Measurements from ENCODE around the gene CISD1.
"Not testable (repeated sequence)": the region's sequence is repeated elsewhere in the genome, so short reads cannot be mapped to it uniquely, and the experiment has no call there.

The CISD1 gene

DNA sequence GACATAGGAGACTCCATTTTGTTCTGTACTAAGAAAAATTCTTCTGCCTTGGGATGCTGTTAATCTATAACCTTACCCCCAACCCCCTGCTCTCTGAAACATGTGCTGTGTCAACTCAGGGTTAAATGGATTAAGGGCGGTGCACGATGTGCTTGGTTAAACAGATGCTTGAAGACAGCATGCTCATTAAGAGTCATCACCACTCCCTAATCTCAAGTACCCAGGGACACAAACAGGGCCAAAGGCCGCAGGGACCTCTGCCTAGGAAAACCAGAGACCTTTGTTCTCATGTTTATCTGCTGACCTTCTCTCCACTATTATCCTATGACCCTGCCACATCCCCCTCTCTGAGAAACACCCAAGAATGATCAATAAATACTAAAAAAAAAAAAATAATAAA lies 24.3 kb upstream of the CISD1 start:
- H2AK5ac ChIP-seq (ENCODE audit: low read length, severe bottlenecking); H3K4ac ChIP-seq (ENCODE audit: low read depth in 1 of 2, low read length in 2 of 2); H2BK15ac ChIP-seq (ENCODE audit: low read depth, poor library complexity, severe bottlenecking); H4K8ac ChIP-seq (ENCODE audit: low read length); H3K9me3 ChIP-seq (ENCODE audit: control insufficient read depth, low read length); H3K23ac ChIP-seq (ENCODE audit: low read length in 2 of 2); DNase-seq; H3K4me1 ChIP-seq (ENCODE audit: control insufficient read depth, insufficient read depth, low read depth, low read length); H2AFZ ChIP-seq (ENCODE audit: low read depth, low read length); H3K27me3 ChIP-seq (ENCODE audit: control insufficient read depth in 1 of 2, insufficient read depth in 1 of 2, low read length in 2 of 2); H2BK12ac ChIP-seq (ENCODE audit: low read length in 2 of 2); H4K91ac ChIP-seq (ENCODE audit: low read length); H2BK120ac ChIP-seq (ENCODE audit: low read depth, low read length); H3K4me2 ChIP-seq (ENCODE audit: low read length, poor library complexity, severe bottlenecking); H3K18ac ChIP-seq (ENCODE audit: low read depth in 1 of 2, low read length in 2 of 2); H3K14ac ChIP-seq (ENCODE audit: low read length in 2 of 2); H3K27ac ChIP-seq (ENCODE audit: low read length, poor library complexity, severe bottlenecking); H3K9ac ChIP-seq (ENCODE audit: low read length); H2BK5ac ChIP-seq (ENCODE audit: low read depth, low read length, poor library complexity, severe bottlenecking); H3K36me3 ChIP-seq (ENCODE audit: control insufficient read depth in 1 of 2, insufficient read depth in 2 of 2, low read depth in 1 of 2, low read length in 2 of 2); H3K4me3 ChIP-seq (ENCODE audit: insufficient read depth in 1 of 2, low read depth in 1 of 2, low read length in 2 of 2): not testable (repeated sequence)
- no CpG with 5 or more reads among the region's 3 CpGs for WGBS
- H3K79me1 ChIP-seq (replicated peaks; ENCODE audit: low read length, poor library complexity, severe bottlenecking), result peaks cover 11% of the 10 kb centered on the region

DNA sequence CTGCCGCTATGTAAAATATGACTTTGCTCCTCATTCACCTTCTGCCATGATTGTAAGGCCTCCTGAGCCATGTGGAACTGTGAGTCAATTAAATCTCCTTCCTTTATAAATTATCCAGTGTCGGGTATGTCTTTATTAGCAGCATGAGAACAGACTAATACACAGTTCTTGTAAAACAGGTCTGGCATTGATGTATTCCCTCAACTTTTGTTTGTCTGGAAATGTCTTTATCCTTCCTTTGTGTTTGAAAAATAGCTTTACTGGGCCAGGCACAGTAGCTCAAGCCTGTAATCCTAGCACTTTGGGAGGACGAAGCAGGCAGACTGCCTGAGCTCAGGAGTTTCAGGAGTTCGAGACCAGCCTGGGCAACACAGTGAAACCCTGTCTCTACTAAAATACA lies 15.8 kb upstream of the CISD1 start:
- DNase-seq, result no peak
- no peak overlapping the region for H2AK5ac ChIP-seq (ENCODE audit: low read length, severe bottlenecking)
- H4K91ac ChIP-seq (ENCODE audit: low read length), result no peak overlapping the region
- H3K9me3 ChIP-seq (ENCODE audit: control insufficient read depth, low read length), result peaks cover 4% of the 10 kb centered on the region
- H3K4me3 ChIP-seq (ENCODE audit: insufficient read depth in 1 of 2, low read depth in 1 of 2, low read length in 2 of 2), result no peak overlapping the region
- no peaks in the 10 kb centered on the region for H3K27me3 ChIP-seq (ENCODE audit: control insufficient read depth in 1 of 2, insufficient read depth in 1 of 2, low read length in 2 of 2)
- no peak overlapping the region for H3K23ac ChIP-seq (ENCODE audit: low read length in 2 of 2)
- H3K4ac ChIP-seq (ENCODE audit: low read depth in 1 of 2, low read length in 2 of 2), result no peak overlapping the region
- no peak overlapping the region for H3K27ac ChIP-seq (ENCODE audit: low read length, poor library complexity, severe bottlenecking)
- H3K18ac ChIP-seq (ENCODE audit: low read depth in 1 of 2, low read length in 2 of 2), result no peak overlapping the region
- no peak overlapping the region for H3K9ac ChIP-seq (ENCODE audit: low read length)
- no peak overlapping the region for H2BK5ac ChIP-seq (ENCODE audit: low read depth, low read length, poor library complexity, severe bottlenecking)
- H3K4me1 ChIP-seq (ENCODE audit: control insufficient read depth, insufficient read depth, low read depth, low read length), result no peaks in the 10 kb centered on the region
- no peak overlapping the region for H2BK120ac ChIP-seq (ENCODE audit: low read depth, low read length)
- no peak overlapping the region for H4K8ac ChIP-seq (ENCODE audit: low read length)
- no peak overlapping the region for H2AFZ ChIP-seq (ENCODE audit: low read depth, low read length)
- WGBS, result 99% methylated on average over 3 of the region's 4 CpGs
- H2BK12ac ChIP-seq (ENCODE audit: low read length in 2 of 2), result no peak overlapping the region
- H3K36me3 ChIP-seq (ENCODE audit: control insufficient read depth in 1 of 2, insufficient read depth in 2 of 2, low read depth in 1 of 2, low read length in 2 of 2), result no peaks in the 10 kb centered on the region
- H2BK15ac ChIP-seq (ENCODE audit: low read depth, poor library complexity, severe bottlenecking), result no peak overlapping the region
- H3K79me1 ChIP-seq (replicated peaks; ENCODE audit: low read length, poor library complexity, severe bottlenecking), result peaks cover 30% of the 10 kb centered on the region
- H3K14ac ChIP-seq (ENCODE audit: low read length in 2 of 2), result no peak overlapping the region
- H3K4me2 ChIP-seq (ENCODE audit: low read length, poor library complexity, severe bottlenecking), result no peak overlapping the region

DNA sequence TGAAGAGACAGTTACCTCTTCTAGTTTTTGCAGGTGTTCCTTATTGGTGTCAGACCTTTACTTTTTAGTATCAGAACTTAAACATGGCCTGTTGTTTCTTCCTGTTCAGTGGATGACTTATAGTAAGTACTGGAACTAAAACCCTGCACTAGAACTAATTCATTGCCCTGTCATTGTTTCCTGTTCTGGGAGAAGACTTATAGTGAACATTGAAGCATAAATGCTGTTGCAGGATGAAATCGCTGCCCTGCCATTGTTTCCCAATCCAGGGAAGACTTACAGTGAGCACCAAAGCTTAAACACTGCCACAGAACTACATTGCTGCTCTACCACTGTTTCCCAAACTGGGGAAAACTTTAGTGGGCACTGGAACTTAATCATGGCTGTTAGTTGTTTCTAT lies 14.3 kb upstream of the CISD1 start:
- Histone ChIP-seq H2BK120ac (ENCODE audit: low read depth, low read length) (no peak overlapping the region), H2AFZ (ENCODE audit: low read depth, low read length) (no peak overlapping the region), H2BK12ac (ENCODE audit: low read length in 2 of 2) (no peak overlapping the region), H3K9me3 (ENCODE audit: control insufficient read depth, low read length) (peaks cover 4% of the 10 kb centered on the region), H3K27ac (ENCODE audit: low read length, poor library complexity, severe bottlenecking) (no peak overlapping the region), H3K79me1 (replicated peaks; ENCODE audit: low read length, poor library complexity, severe bottlenecking) (peaks cover 29% of the 10 kb centered on the region), H3K18ac (ENCODE audit: low read depth in 1 of 2, low read length in 2 of 2) (no peak overlapping the region), H3K9ac (ENCODE audit: low read length) (no peak overlapping the region), H2BK5ac (ENCODE audit: low read depth, low read length, poor library complexity, severe bottlenecking) (no peak overlapping the region), H4K8ac (ENCODE audit: low read length) (no peak overlapping the region), H2BK15ac (ENCODE audit: low read depth, poor library complexity, severe bottlenecking) (no peak overlapping the region), H2AK5ac (ENCODE audit: low read length, severe bottlenecking) (no peak overlapping the region), H3K36me3 (ENCODE audit: control insufficient read depth in 1 of 2, insufficient read depth in 2 of 2, low read depth in 1 of 2, low read length in 2 of 2) (no peaks in the 10 kb centered on the region), H3K14ac (ENCODE audit: low read length in 2 of 2) (no peak overlapping the region), H3K4me2 (ENCODE audit: low read length, poor library complexity, severe bottlenecking) (no peak overlapping the region), H3K4me1 (ENCODE audit: control insufficient read depth, insufficient read depth, low read depth, low read length) (no peaks in the 10 kb centered on the region), H3K23ac (ENCODE audit: low read length in 2 of 2) (no peak overlapping the region), H3K4ac (ENCODE audit: low read depth in 1 of 2, low read length in 2 of 2) (no peak overlapping the region), H3K27me3 (ENCODE audit: control insufficient read depth in 1 of 2, insufficient read depth in 1 of 2, low read length in 2 of 2) (no peaks in the 10 kb centered on the region), H4K91ac (ENCODE audit: low read length) (no peak overlapping the region), H3K4me3 (ENCODE audit: insufficient read depth in 1 of 2, low read depth in 1 of 2, low read length in 2 of 2) (no peak overlapping the region)
- no CpG with 5 or more reads among the region's 1 CpG for WGBS
- DNase-seq, result no peak

DNA sequence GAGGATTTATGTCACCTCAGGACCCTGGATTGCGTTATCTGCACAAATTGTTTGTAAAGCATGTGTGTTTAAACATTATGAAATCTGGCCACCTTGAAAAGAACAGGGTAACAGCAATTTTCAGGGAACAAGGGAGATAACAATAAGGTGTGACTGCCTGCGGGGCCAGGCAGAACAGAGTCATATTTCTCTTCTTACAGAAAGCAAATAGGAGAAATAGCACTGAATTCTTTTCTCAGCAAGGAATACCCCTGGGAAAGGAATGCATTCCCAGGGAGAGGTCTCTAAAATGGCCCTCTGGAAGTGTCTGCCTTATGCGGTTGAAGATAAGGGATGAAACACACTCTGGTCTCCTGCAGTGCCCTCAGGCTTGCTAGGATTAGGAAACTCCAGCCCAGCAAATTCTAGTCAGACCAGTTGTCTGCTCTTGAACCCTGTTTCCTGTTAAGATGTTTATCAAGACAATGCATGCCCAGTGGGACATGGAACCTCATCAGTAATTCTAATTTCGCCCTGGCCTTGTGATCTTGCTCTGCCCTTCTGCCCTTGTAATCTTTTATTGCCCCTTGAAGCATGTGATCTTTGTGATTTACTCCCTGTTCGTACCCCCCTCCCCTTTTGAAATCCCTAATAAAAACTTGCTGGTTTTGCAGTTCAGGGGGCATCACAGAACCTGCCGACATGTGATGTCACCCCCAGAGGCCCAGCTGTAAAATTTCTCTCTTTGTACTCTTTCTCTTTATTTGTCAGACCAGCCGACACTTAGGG lies 12.8 kb upstream of the CISD1 start:
- H3K14ac ChIP-seq (ENCODE audit: low read length in 2 of 2); H3K27ac ChIP-seq (ENCODE audit: low read length, poor library complexity, severe bottlenecking); H3K36me3 ChIP-seq (ENCODE audit: control insufficient read depth in 1 of 2, insufficient read depth in 2 of 2, low read depth in 1 of 2, low read length in 2 of 2); DNase-seq; H2AFZ ChIP-seq (ENCODE audit: low read depth, low read length); H3K23ac ChIP-seq (ENCODE audit: low read length in 2 of 2); H4K91ac ChIP-seq (ENCODE audit: low read length); H3K4me2 ChIP-seq (ENCODE audit: low read length, poor library complexity, severe bottlenecking); H2BK15ac ChIP-seq (ENCODE audit: low read depth, poor library complexity, severe bottlenecking); H3K4me1 ChIP-seq (ENCODE audit: control insufficient read depth, insufficient read depth, low read depth, low read length); H3K18ac ChIP-seq (ENCODE audit: low read depth in 1 of 2, low read length in 2 of 2); H2BK5ac ChIP-seq (ENCODE audit: low read depth, low read length, poor library complexity, severe bottlenecking); H4K8ac ChIP-seq (ENCODE audit: low read length); H2AK5ac ChIP-seq (ENCODE audit: low read length, severe bottlenecking); H3K27me3 ChIP-seq (ENCODE audit: control insufficient read depth in 1 of 2, insufficient read depth in 1 of 2, low read length in 2 of 2); H3K4me3 ChIP-seq (ENCODE audit: insufficient read depth in 1 of 2, low read depth in 1 of 2, low read length in 2 of 2); H3K9me3 ChIP-seq (ENCODE audit: control insufficient read depth, low read length); H3K4ac ChIP-seq (ENCODE audit: low read depth in 1 of 2, low read length in 2 of 2); H2BK120ac ChIP-seq (ENCODE audit: low read depth, low read length); H2BK12ac ChIP-seq (ENCODE audit: low read length in 2 of 2); H3K9ac ChIP-seq (ENCODE audit: low read length): not testable (repeated sequence)
- 87% methylated on average over 7 of the region's 7 CpGs for WGBS
- H3K79me1 ChIP-seq (replicated peaks; ENCODE audit: low read length, poor library complexity, severe bottlenecking), result peaks cover 31% of the 10 kb centered on the region

All from mesenchymal stem cell (in vitro differentiated cells and primary cell).